Endodermal cell (in vitro differentiated cells): ENCODE data around the gene MIB1. TPM values are rescaled to one million over a fixed set of nuclear protein-coding genes. Genes with fewer than 3 reads are reported as not detected.
"Not testable (repeated sequence)": the region's sequence is repeated elsewhere in the genome, so short reads cannot be mapped to it uniquely, and the experiment has no call there.

Experiments used
- DNase-seq: peaks from one replicate; pipeline ENCODE4 v3.0.0-alpha.2; 2017
- H3K27ac ChIP-seq: 2 replicates; pipeline ENCODE4 v1.5.1; 2013; ENCODE audit warnings: mild to moderate bottlenecking, low read depth, low read length, moderate library complexity
- H3K27me3 ChIP-seq: 2 replicates; pipeline ENCODE4 v1.6.1; 2013; ENCODE audit warnings: mild to moderate bottlenecking, low read length, moderate library complexity; ENCODE audit not compliant: insufficient read depth, control insufficient read depth, poor library complexity, severe bottlenecking
- H3K36me3 ChIP-seq: 2 replicates; pipeline ENCODE4 v1.7.0; 2013; ENCODE audit warnings: mild to moderate bottlenecking, low read length, moderate library complexity; ENCODE audit not compliant: control insufficient read depth, insufficient read depth
- H3K4me1 ChIP-seq: one replicate; pipeline ENCODE4 v1.7.0; 2013; ENCODE audit warnings: low read length; ENCODE audit not compliant: control insufficient read depth, insufficient read depth
- H3K4me3 ChIP-seq: 2 replicates; pipeline ENCODE4 v1.5.1; 2013; ENCODE audit warnings: mild to moderate bottlenecking, low read length, moderate library complexity
- H3K9ac ChIP-seq: 2 replicates; pipeline ENCODE4 v1.6.1; 2013; ENCODE audit warnings: mild to moderate bottlenecking, low read length, moderate library complexity; ENCODE audit not compliant: poor library complexity, severe bottlenecking; ENCODE audit errors: extremely low read depth
- H3K9me3 ChIP-seq: 2 replicates; pipeline ENCODE4 v1.6.1; 2013; ENCODE audit warnings: mild to moderate bottlenecking, low read length, moderate library complexity; ENCODE audit not compliant: control insufficient read depth
- H3K27ac Mint-ChIP-seq: 2 replicates; pipeline ENCODE4 v1.8.0; 2020; ENCODE audit warnings: mixed read lengths
- H3K27me3 Mint-ChIP-seq: 2 replicates; pipeline ENCODE4 v1.8.0; 2021; ENCODE audit warnings: mild to moderate bottlenecking, mixed read lengths; ENCODE audit not compliant: insufficient read depth
- H3K36me3 Mint-ChIP-seq: 2 replicates; pipeline ENCODE4 v1.8.0; 2020; ENCODE audit warnings: low read depth, mixed read lengths
- H3K4me1 Mint-ChIP-seq: 2 replicates; pipeline ENCODE4 v1.8.0; 2020; ENCODE audit warnings: mixed read lengths
- H3K4me3 Mint-ChIP-seq: 2 replicates; pipeline ENCODE4 v1.8.0; 2020; ENCODE audit warnings: mild to moderate bottlenecking, moderate library complexity, mixed read lengths
- H3K9me3 Mint-ChIP-seq: 2 replicates; pipeline ENCODE4 v1.8.0; 2020; ENCODE audit warnings: mild to moderate bottlenecking, mixed read lengths
- WGBS, 2 experiments: methylation state at CpG; one replicate each; pipeline versions ENCODE4 v1.1.5 to v1.1.7; 2013; ENCODE audit warnings: missing lambda C conversion rate in 2 of 2, mixed read lengths in 1 of 2; ENCODE audit not compliant: insufficient coverage in 1 of 2, insufficient read length in 1 of 2; 5-methylcytosine and 5-hydroxymethylcytosine counted together
- total RNA-seq, 2 donors: library from RNA; stranded (reverse); fragmentation: NEBNext Ultra II Directional in 1 of 2; extraction: Animal tissue kit (Norgen Biotek cat#: 25700) in 1 of 2; gene quantifications; 2 replicates in 1 of 2; 3 replicates in 1 of 2; pipeline ENCODE4 v1.2.1, GENCODE V29; 2021
- TF ChIP-seq, protein P1 (sequence below): fragments of 200-600 bp; sonication (generic); conservative IDR thresholded peaks from 2 replicates; pipeline ENCODE4 v1.5.0; 2021; ENCODE audit warnings: antibody characterized with exemption, mild to moderate bottlenecking

Gene MIB1
- total RNA-seq, 2 donors from 2014 or later = 66.4 to 75.0 TPM

DNA sequence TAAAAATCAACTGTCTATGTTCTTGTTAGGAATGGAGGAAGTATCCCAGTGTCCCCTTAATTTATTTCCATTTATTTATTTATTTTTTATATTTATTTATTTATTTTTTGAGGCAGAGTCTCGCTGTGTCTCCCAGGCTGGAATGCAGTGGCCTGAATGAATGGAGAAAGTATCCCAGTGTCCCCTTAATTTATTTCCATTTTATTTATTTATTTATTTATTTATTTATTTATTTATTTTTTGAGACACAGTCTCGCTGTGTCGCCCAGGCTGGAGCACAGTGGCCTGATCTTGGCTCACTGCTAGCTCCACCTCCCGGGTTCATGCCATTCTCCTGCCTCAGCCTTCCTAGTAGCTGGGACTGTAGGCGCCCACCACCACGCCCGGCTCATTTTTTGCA is 34.1 kb downstream of the MIB1 start:
- DNase-seq = no peak
- no peaks in the 10 kb centered on the region for H3K27me3 Mint-ChIP-seq
- Histone ChIP-seq H3K27ac (no peak overlapping the region), H3K9me3 (no peaks in the 10 kb centered on the region), H3K36me3 (peaks cover 65% of the 10 kb centered on the region), H3K4me1 (no peaks in the 10 kb centered on the region), H3K4me3 (no peak overlapping the region), H3K27me3 (no peaks in the 10 kb centered on the region), H3K9ac (no peak overlapping the region)
- WGBS, 2 experiments = 93 to 100% methylated on average over 6 of the region's 7 CpGs
- H3K36me3 Mint-ChIP-seq = peaks cover 53% of the 10 kb centered on the region
- H3K4me1 Mint-ChIP-seq = no peaks in the 10 kb centered on the region
- no peak overlapping the region for H3K27ac Mint-ChIP-seq
- TF ChIP-seq, protein P1, sequence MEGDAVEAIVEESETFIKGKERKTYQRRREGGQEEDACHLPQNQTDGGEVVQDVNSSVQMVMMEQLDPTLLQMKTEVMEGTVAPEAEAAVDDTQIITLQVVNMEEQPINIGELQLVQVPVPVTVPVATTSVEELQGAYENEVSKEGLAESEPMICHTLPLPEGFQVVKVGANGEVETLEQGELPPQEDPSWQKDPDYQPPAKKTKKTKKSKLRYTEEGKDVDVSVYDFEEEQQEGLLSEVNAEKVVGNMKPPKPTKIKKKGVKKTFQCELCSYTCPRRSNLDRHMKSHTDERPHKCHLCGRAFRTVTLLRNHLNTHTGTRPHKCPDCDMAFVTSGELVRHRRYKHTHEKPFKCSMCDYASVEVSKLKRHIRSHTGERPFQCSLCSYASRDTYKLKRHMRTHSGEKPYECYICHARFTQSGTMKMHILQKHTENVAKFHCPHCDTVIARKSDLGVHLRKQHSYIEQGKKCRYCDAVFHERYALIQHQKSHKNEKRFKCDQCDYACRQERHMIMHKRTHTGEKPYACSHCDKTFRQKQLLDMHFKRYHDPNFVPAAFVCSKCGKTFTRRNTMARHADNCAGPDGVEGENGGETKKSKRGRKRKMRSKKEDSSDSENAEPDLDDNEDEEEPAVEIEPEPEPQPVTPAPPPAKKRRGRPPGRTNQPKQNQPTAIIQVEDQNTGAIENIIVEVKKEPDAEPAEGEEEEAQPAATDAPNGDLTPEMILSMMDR = no peak
- H3K4me3 Mint-ChIP-seq = no peak overlapping the region
- no peaks in the 10 kb centered on the region for H3K9me3 Mint-ChIP-seq

DNA sequence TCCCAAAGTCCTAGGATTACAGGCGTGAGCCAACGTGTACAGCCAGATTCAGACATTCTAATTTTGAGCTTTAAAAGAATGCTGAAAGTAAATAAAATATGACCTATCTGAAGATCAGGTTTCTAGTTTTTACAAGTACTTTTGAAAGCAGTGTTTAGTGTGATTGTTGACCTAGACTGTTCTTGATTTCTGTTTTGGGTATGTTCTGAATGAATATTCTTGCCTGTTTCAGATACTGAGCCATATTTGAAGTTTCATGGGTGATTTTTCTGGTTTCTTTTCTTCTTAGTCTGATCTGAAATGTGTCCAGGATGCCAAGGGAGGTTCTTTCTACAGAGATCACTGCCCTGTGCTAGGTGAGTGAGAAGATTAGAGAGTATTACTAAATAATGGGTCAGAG is 37.2 kb downstream of the MIB1 start:
- H3K4me1 Mint-ChIP-seq = no peaks in the 10 kb centered on the region
- H3K9ac ChIP-seq = no peak overlapping the region
- WGBS, 2 experiments = 80 to 95% methylated on average over 2 of the region's 2 CpGs
- H3K27me3 Mint-ChIP-seq = no peaks in the 10 kb centered on the region
- no peak overlapping the region for H3K4me3 Mint-ChIP-seq
- H3K9me3 Mint-ChIP-seq = no peaks in the 10 kb centered on the region
- TF ChIP-seq, protein P1 = no peak
- H3K36me3 ChIP-seq = peaks cover 59% of the 10 kb centered on the region
- H3K36me3 Mint-ChIP-seq = peaks cover 53% of the 10 kb centered on the region
- no peak for DNase-seq
- H3K4me1 ChIP-seq = no peaks in the 10 kb centered on the region
- no peaks in the 10 kb centered on the region for H3K9me3 ChIP-seq
- H3K27ac Mint-ChIP-seq = no peak overlapping the region
- no peaks in the 10 kb centered on the region for H3K27me3 ChIP-seq
- H3K4me3 ChIP-seq = no peak overlapping the region
- H3K27ac ChIP-seq = no peak overlapping the region

- no peak overlapping the region for H3K27ac ChIP-seq
- no peak for DNase-seq
- H3K36me3 ChIP-seq = peaks cover 84% of the 10 kb centered on the region
- H3K9me3 ChIP-seq = peaks cover 7% of the 10 kb centered on the region
- no peaks in the 10 kb centered on the region for H3K27me3 ChIP-seq
- Mint-ChIP-seq H3K36me3 (peaks cover 68% of the 10 kb centered on the region), H3K4me3 (no peak overlapping the region), H3K27me3 (no peaks in the 10 kb centered on the region), H3K4me1 (peaks cover 4% of the 10 kb centered on the region), H3K9me3 (no peaks in the 10 kb centered on the region), H3K27ac (no peak overlapping the region)
- H3K9ac ChIP-seq = no peak overlapping the region
- TF ChIP-seq, protein P1 = no peak
- no peaks in the 10 kb centered on the region for H3K4me1 ChIP-seq
- no peak overlapping the region for H3K4me3 ChIP-seq
Measured at GRCh38 chr18:21786526-21786925, 45.9 kb downstream of the MIB1 start.

- not testable (repeated sequence) for H3K4me1 Mint-ChIP-seq, H3K4me3 Mint-ChIP-seq, H3K27me3 ChIP-seq, DNase-seq, H3K27ac ChIP-seq, H3K9ac ChIP-seq, H3K4me3 ChIP-seq, H3K27ac Mint-ChIP-seq, H3K27me3 Mint-ChIP-seq, H3K9me3 Mint-ChIP-seq, H3K9me3 ChIP-seq, H3K4me1 ChIP-seq
- peaks cover 28% of the 10 kb centered on the region for H3K36me3 Mint-ChIP-seq
- 87 to 100% methylated on average over 1 to 2 of the region's 2 CpGs for WGBS, 2 experiments
- peaks cover 48% of the 10 kb centered on the region for H3K36me3 ChIP-seq
Measured at GRCh38 chr18:21796089-21796488, 55.5 kb downstream of the MIB1 start.
